Measurements from ENCODE around the gene ALKAL2. TPM values are rescaled to one million over a fixed set of nuclear protein-coding genes. Genes with fewer than 3 reads are reported as not detected.
A peak's percentile ranks its signal among the peaks of the same experiment; 100 is the strongest.

The ALKAL2 gene
- total RNA-seq, 2 donors from 2014 or later = 1.0 TPM; not detected in 1

DNA sequence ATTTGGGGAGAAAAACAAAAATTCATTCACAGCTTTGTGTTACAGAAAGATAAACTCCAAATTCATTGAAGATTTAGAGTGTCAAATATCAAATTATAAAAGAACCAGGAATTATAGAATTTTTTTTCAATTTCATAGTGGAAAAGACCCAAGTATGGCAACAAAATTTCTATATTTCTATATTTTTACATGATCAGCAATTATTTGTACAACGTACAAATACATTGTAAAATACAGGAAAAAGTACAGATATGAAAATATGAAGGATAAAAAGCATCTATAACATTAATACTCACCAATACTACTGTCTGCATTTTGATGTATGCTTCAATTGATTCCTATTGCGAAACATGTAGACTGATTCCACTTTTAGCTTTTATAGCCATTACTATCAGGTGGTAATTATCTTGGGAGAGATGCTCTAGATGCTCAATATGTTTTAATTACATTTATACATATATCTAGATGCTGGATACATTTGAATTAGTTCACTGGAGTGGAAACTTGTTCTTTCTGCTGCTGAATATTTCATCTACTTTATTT lies 28.0 kb downstream of the ALKAL2 start:
- H3K9me3 ChIP-seq (ENCODE audit: control insufficient read depth, low read length, poor library complexity, severe bottlenecking) = peaks cover 3% of the 10 kb centered on the region
- no peak for DNase-seq
- H3K4me1 Mint-ChIP-seq = peaks cover 7% of the 10 kb centered on the region
- H3K27ac Mint-ChIP-seq = no peak overlapping the region
- H3K36me3 Mint-ChIP-seq (ENCODE audit: low read depth) = no peaks in the 10 kb centered on the region
- no peaks in the 10 kb centered on the region for H3K27me3 Mint-ChIP-seq
- no peak overlapping the region for H3K4me3 Mint-ChIP-seq
- no peak for ATAC-seq

- H3K9me3 ChIP-seq (ENCODE audit: control insufficient read depth, low read length, poor library complexity, severe bottlenecking) = peaks cover 3% of the 10 kb centered on the region
- no peak for DNase-seq
- no peaks in the 10 kb centered on the region for H3K36me3 Mint-ChIP-seq (ENCODE audit: low read depth)
- no peaks in the 10 kb centered on the region for H3K27me3 Mint-ChIP-seq
- H3K4me1 Mint-ChIP-seq = peaks cover 5% of the 10 kb centered on the region
- ATAC-seq = no peak
- no peak overlapping the region for H3K27ac Mint-ChIP-seq
- H3K4me3 Mint-ChIP-seq = no peak overlapping the region
Observed at GRCh38 chr2:258933-259332, 29.0 kb downstream of the ALKAL2 start.

GRCh38 chr2:257842-258241 lies 30.0 kb downstream of the ALKAL2 start:
- DNase-seq (no peak), ATAC-seq (no peak)
- H3K9me3 ChIP-seq (ENCODE audit: control insufficient read depth, low read length, poor library complexity, severe bottlenecking) = peaks cover 3% of the 10 kb centered on the region
- H3K4me1 Mint-ChIP-seq = peaks cover 2% of the 10 kb centered on the region
- no peak overlapping the region for H3K27ac Mint-ChIP-seq
- H3K4me3 Mint-ChIP-seq = no peak overlapping the region
- no peaks in the 10 kb centered on the region for H3K36me3 Mint-ChIP-seq (ENCODE audit: low read depth)
- H3K27me3 Mint-ChIP-seq = no peaks in the 10 kb centered on the region

DNA sequence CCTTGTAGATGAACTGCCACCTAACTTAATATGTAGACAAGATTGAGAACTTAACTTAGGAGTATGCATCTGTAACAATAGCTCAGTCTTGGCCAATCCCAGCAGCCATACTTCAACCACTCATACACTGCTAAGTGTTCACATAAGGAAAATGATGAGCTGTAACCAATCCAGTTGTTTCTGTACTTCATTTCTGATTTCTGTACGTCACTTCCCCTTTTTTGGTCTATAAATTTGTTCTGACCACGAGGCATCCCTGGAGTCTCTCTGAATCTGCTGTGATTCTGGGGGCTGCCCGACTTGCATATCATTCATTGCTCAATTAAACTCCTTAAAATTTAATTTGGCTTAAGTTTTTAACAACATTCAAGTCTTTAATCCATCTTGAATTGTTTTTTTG lies 30.5 kb downstream of the ALKAL2 start:
- ATAC-seq (no peak), DNase-seq (no peak)
- H3K36me3 Mint-ChIP-seq (ENCODE audit: low read depth) = no peaks in the 10 kb centered on the region
- H3K4me3 Mint-ChIP-seq = no peak overlapping the region
- peaks cover 2% of the 10 kb centered on the region for H3K4me1 Mint-ChIP-seq
- H3K27me3 Mint-ChIP-seq = no peaks in the 10 kb centered on the region
- peaks cover 3% of the 10 kb centered on the region for H3K9me3 ChIP-seq (ENCODE audit: control insufficient read depth, low read length, poor library complexity, severe bottlenecking)
- H3K27ac Mint-ChIP-seq = no peak overlapping the region

DNA sequence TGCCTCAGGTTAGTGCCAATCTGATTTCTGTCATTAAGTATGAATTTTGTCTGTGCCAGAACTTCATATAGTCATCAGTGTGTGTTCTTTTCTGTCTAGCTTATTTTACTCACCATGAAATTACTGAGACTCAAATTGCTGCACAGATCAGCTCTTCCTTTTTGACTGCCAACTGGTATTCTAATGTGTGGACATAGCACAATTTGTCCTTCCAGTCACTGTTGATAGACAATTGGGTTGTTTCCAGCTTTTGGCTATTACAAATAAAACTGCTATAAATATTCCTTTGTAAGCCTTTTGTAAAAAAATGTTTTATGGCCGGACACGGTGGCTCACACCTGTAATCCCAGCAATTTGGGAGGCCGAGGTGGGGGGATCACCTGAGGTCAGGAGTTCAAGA lies 31.8 kb downstream of the ALKAL2 start:
- no peak overlapping the region for H3K4me3 Mint-ChIP-seq
- H3K27me3 Mint-ChIP-seq = no peaks in the 10 kb centered on the region
- H3K36me3 Mint-ChIP-seq (ENCODE audit: low read depth) = no peaks in the 10 kb centered on the region
- no peak overlapping the region for H3K27ac Mint-ChIP-seq
- peaks cover 3% of the 10 kb centered on the region for H3K9me3 ChIP-seq (ENCODE audit: control insufficient read depth, low read length, poor library complexity, severe bottlenecking)
- ATAC-seq (no peak), DNase-seq (no peak)
- H3K4me1 Mint-ChIP-seq = peaks cover 2% of the 10 kb centered on the region

DNA sequence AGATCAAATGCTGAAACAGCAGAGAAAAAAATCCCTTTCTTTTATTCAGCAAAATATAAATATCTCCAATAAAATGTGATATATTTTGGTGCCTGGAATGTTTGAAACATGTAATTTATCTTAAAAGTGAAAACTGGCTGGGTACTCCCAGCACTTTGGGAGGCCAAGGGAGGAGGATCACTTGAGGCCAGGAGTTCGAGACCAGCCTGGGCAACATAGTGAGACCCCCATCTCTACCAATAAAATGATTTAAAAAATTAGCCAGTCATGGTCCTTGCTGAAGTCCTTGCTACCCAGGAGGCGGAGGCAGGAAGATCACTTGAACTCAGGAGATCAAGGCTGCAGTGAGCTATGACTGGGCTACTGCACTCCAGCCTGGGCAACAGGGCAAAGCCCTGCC lies 32.7 kb downstream of the ALKAL2 start:
- peaks cover 3% of the 10 kb centered on the region for H3K9me3 ChIP-seq (ENCODE audit: control insufficient read depth, low read length, poor library complexity, severe bottlenecking)
- no peak for ATAC-seq
- H3K4me1 Mint-ChIP-seq = peaks cover 2% of the 10 kb centered on the region
- H3K27me3 Mint-ChIP-seq = no peaks in the 10 kb centered on the region
- no peak overlapping the region for H3K27ac Mint-ChIP-seq
- no peak overlapping the region for H3K4me3 Mint-ChIP-seq
- H3K36me3 Mint-ChIP-seq (ENCODE audit: low read depth) = no peaks in the 10 kb centered on the region
- DNase-seq = no peak

DNA sequence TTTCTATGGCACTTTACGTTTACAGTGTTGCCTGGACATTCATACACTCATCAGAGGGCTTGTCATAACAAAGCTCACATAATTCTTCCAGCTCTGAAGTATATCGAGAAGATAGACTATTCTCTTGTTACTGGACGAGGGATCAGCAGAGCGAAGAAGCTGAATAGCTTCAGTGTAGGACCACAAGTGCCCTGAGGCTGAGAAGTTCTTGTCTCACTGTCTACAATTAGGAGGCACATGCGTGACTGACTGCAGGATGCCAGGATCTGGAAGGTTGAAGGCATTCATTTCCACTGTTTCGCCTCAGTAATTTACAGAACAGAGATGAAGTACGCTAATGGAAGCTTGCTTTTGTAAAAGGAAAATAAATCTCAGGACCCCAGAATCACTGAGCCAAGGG lies 33.6 kb downstream of the ALKAL2 start:
- peaks cover 3% of the 10 kb centered on the region for H3K9me3 ChIP-seq (ENCODE audit: control insufficient read depth, low read length, poor library complexity, severe bottlenecking)
- H3K4me1 Mint-ChIP-seq = peaks cover 4% of the 10 kb centered on the region
- DNase-seq (no peak), ATAC-seq (no peak)
- peaks cover under 1% of the 10 kb centered on the region for H3K36me3 Mint-ChIP-seq (ENCODE audit: low read depth)
- H3K27me3 Mint-ChIP-seq = no peaks in the 10 kb centered on the region
- H3K27ac Mint-ChIP-seq = no peak overlapping the region
- H3K4me3 Mint-ChIP-seq = no peak overlapping the region

GRCh38 chr2:253202-253638 lies 34.7 kb downstream of the ALKAL2 start:
- H3K4me3 Mint-ChIP-seq = no peak overlapping the region
- H3K27ac Mint-ChIP-seq = no peak overlapping the region
- peaks cover 4% of the 10 kb centered on the region for H3K36me3 Mint-ChIP-seq (ENCODE audit: low read depth)
- H3K9me3 ChIP-seq (ENCODE audit: control insufficient read depth, low read length, poor library complexity, severe bottlenecking) = peaks cover 3% of the 10 kb centered on the region
- H3K27me3 Mint-ChIP-seq = no peaks in the 10 kb centered on the region
- no peak for DNase-seq
- H3K4me1 Mint-ChIP-seq = peaks cover 4% of the 10 kb centered on the region
- no peak for ATAC-seq

DNA sequence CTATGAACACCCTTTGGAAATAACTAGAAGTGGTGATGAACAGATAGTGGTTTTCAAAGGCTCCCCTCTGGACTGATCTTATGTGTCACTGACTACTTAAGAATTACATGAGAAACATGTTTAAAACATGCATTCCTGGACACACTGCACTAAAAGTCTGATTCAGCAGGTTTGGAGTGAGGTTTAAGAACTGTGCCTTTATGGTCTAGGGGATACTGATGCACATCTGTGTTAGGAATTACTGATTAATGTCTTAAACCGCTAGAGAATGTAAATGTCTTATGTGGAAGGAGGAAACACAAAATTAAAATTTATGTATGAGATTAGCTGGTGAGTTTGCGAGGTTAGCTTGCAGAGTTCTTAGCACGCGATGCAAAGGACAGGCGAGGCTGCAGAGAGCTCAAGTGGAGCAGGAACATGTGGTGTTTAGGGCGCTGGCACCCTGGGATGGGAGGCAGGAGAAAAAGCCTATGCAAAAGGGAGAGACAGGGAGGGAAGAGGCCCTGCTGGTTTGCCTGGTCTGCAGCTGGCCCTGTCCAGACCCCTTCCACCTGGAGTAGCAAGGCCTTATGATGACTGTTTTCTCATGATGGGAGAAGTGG lies 35.8 kb downstream of the ALKAL2 start:
- no peak overlapping the region for H3K27ac Mint-ChIP-seq
- ATAC-seq (no peak), DNase-seq (no peak)
- peaks cover 4% of the 10 kb centered on the region for H3K36me3 Mint-ChIP-seq (ENCODE audit: low read depth)
- no peak overlapping the region for H3K4me3 Mint-ChIP-seq
- H3K9me3 ChIP-seq (ENCODE audit: control insufficient read depth, low read length, poor library complexity, severe bottlenecking) = no peaks in the 10 kb centered on the region
- peaks cover 4% of the 10 kb centered on the region for H3K4me1 Mint-ChIP-seq
- no peaks in the 10 kb centered on the region for H3K27me3 Mint-ChIP-seq

GRCh38 chr2:249538-250042 lies 38.3 kb downstream of the ALKAL2 start:
- no peaks in the 10 kb centered on the region for H3K27me3 Mint-ChIP-seq
- ATAC-seq (no peak), DNase-seq (no peak)
- peaks cover 6% of the 10 kb centered on the region for H3K36me3 Mint-ChIP-seq (ENCODE audit: low read depth)
- H3K4me3 Mint-ChIP-seq = no peak overlapping the region
- no peak overlapping the region for H3K27ac Mint-ChIP-seq
- peaks cover 7% of the 10 kb centered on the region for H3K4me1 Mint-ChIP-seq
- no peaks in the 10 kb centered on the region for H3K9me3 ChIP-seq (ENCODE audit: control insufficient read depth, low read length, poor library complexity, severe bottlenecking)

DNA sequence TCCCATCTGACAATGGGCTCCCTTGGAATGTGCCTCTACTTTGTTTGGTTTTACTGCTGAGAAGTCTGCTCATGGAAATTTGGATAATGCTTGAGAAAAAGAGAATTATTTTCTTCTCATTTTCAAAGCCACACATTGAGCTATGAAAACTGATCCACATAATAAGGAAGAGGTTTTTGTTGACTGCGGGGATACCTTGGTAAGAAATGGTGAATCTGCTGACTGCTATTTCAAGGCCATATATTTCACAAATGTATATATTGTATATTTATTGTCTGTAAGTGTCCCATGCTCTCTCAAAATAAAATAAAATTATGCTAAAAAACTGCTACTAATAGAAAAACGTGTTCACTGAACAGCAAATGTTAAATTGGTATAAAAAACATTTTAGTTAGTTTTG lies 39.2 kb downstream of the ALKAL2 start:
- H3K36me3 Mint-ChIP-seq (ENCODE audit: low read depth) = peaks cover 6% of the 10 kb centered on the region
- DNase-seq (no peak), ATAC-seq (no peak)
- H3K4me1 Mint-ChIP-seq = peaks cover 7% of the 10 kb centered on the region
- H3K9me3 ChIP-seq (ENCODE audit: control insufficient read depth, low read length, poor library complexity, severe bottlenecking) = no peaks in the 10 kb centered on the region
- H3K4me3 Mint-ChIP-seq = no peak overlapping the region
- no peak overlapping the region for H3K27ac Mint-ChIP-seq
- H3K27me3 Mint-ChIP-seq = no peaks in the 10 kb centered on the region

DNA sequence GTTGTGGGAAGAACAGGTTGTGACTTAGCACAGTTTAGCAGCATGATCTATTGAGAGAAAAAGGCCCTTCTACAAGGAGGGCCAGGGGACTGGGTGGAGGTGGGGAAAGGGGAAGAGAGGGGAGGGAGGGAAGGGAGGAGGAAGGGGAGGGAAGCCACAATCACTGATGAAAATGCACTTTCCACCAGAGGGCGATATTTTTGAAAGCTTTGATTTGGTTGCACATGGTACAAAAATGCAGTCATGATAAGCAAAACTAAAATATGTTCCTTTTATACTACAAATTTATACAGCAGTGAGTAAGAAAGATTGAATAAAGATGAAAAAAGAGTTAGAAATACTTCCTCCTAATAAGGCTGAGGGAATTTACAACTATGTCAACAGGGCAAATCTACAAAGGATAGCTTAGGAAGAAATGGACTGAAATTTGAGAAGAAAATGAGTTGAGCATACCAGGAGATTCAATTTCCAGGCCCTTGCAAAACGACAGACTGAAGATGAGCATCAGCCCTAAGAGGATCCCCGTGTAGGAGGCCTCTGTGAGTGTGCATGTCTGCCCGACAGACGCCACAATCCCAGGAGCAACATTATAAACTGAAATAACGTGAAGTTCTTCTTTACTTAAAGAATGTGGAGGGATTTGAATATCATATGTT lies 41.3 kb downstream of the ALKAL2 start:
- ATAC-seq (peak; percentile 50), DNase-seq (peak in 1 of 3 donors; percentile 11)
- no peak overlapping the region for H3K27ac Mint-ChIP-seq
- no peaks in the 10 kb centered on the region for H3K9me3 ChIP-seq (ENCODE audit: control insufficient read depth, low read length, poor library complexity, severe bottlenecking)
- H3K27me3 Mint-ChIP-seq = no peaks in the 10 kb centered on the region
- peaks cover 6% of the 10 kb centered on the region for H3K36me3 Mint-ChIP-seq (ENCODE audit: low read depth)
- H3K4me1 Mint-ChIP-seq = peaks cover 7% of the 10 kb centered on the region
- no peak overlapping the region for H3K4me3 Mint-ChIP-seq

DNA sequence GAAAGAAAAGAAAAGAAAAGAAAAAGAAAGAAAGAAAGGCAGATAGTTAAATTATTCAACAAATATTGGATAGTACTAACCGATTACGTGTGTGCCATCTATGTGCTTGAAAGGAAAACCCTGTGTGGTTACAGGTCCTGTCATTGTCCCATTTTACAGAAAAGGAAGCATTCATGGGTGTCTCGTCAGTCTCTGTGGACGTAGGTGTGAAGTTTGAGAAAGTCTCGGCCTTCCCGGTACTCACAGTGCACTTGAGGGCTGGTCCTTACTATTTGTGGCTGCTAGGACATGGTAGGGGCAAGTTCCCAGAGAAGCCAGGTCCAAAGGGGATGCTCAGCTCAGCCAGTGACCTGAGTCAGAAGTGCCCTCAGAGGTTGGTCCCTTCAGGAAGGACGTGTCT lies 43.3 kb downstream of the ALKAL2 start:
- no peak overlapping the region for H3K27ac Mint-ChIP-seq
- H3K9me3 ChIP-seq (ENCODE audit: control insufficient read depth, low read length, poor library complexity, severe bottlenecking) = no peaks in the 10 kb centered on the region
- ATAC-seq (no peak), DNase-seq (no peak)
- H3K4me1 Mint-ChIP-seq = peaks cover 6% of the 10 kb centered on the region
- H3K27me3 Mint-ChIP-seq = no peaks in the 10 kb centered on the region
- H3K4me3 Mint-ChIP-seq = no peak overlapping the region
- peaks cover 16% of the 10 kb centered on the region for H3K36me3 Mint-ChIP-seq (ENCODE audit: low read depth)

DNA sequence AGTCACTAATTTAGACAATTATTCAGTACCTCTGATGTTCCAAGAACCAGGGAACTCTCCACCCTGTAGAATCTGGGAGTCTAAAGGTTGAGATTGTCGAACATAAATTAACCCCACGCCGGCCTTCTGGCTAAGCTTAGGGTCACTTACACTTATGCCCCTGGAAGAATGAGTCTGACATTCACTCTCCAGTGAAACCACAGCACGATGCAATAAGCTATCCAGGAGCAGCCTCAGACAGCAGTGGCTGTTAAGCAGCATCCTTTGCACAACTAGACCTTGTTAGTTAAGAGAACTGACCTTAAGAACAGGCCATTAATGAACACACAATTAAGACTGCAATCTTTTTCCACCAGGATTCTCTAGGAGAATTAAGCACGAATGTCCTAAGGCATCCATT lies 49.0 kb downstream of the ALKAL2 start:
- no peak overlapping the region for H3K4me3 Mint-ChIP-seq

More for the DNA sequence above, 49.0 kb downstream of the ALKAL2 start:
- Mint-ChIP-seq H3K4me1 (no peaks in the 10 kb centered on the region), H3K27me3 (no peaks in the 10 kb centered on the region), H3K27ac (no peak overlapping the region), H3K36me3 (ENCODE audit: low read depth) (peaks cover 12% of the 10 kb centered on the region)
- ATAC-seq (no peak), DNase-seq (no peak)
- no peaks in the 10 kb centered on the region for H3K9me3 ChIP-seq (ENCODE audit: control insufficient read depth, low read length, poor library complexity, severe bottlenecking)

Measured in T-helper 17 cell (primary cell).